IMR-90 (cell line): ENCODE measurements around the gene RNF31. TPM values are rescaled to one million over a fixed set of nuclear protein-coding genes. Genes with fewer than 3 reads are reported as not detected.

Source experiments
- BHLHE40 ChIP-seq: fragments of 150-350 bp; IDR thresholded peaks from 2 replicates; pipeline ENCODE4 v1.6.1; 2016; ENCODE audit warnings: mild to moderate bottlenecking, low read depth, low read length
- CEBPB ChIP-seq: IDR thresholded peaks from 2 replicates; pipeline ENCODE4 v1.6.1; 2012; ENCODE audit warnings: low read depth, low read length, improper control_type of control experiment
- MXI1 ChIP-seq: IDR thresholded peaks from 2 replicates; pipeline ENCODE4 v1.6.1; 2012; ENCODE audit warnings: low read depth, mild to moderate bottlenecking, low read length, moderate library complexity, borderline replicate concordance
- SMC3 ChIP-seq: fragments of 150-350 bp; IDR thresholded peaks from 2 replicates; pipeline ENCODE4 v1.6.1; 2016; ENCODE audit warnings: low read depth, mild to moderate bottlenecking, antibody characterized with exemption, low read length, moderate library complexity
- USF2 ChIP-seq: fragments of 150-350 bp; IDR thresholded peaks from 2 replicates; pipeline ENCODE4 v1.6.1; 2017; ENCODE audit warnings: mild to moderate bottlenecking, antibody characterized with exemption, low read length, low read depth
- polyA plus RNA-seq, 3 experiments: library from polyadenylated mRNA; depleted of rRNA; stranded (reverse); fragments of >200 nt; gene quantifications; 2 replicates each; pipeline ENCODE4 v1.2.3, GENCODE V29; 2012; ENCODE audit warnings: low replicate concordance in 1 of 3
- total RNA-seq: library from RNA; depleted of rRNA; stranded (reverse); fragments of >200 nt; gene quantifications from 2 replicates; pipeline ENCODE4 v1.2.3, GENCODE V29; 2012

RNF31 gene
- total and polyA plus RNA-seq, 2 of the 4 experiments (the other 2 are of a cell fraction) = 31.6 to 37.5 TPM

- TF ChIP-seq MXI1 (no peak), USF2 (no peak), BHLHE40 (no peak), CEBPB (no peak), SMC3 (no peak)
Measured at GRCh38 chr14:24138396-24139271, 8.7 kb upstream of the RNF31 start (continued).
